GM21423 (cell line): Measurements from ENCODE around the gene NRN1L.
"Not testable (repeated sequence)": the region's sequence is repeated elsewhere in the genome, so short reads cannot be mapped to it uniquely, and the experiment has no call there.

Source experiments
- ATAC-seq: cut with Tn5 transposase; IDR thresholded peaks from one replicate; pipeline ENCODE4 v1.9.1; 2021; ENCODE audit warnings: mild to moderate bottlenecking, moderate library complexity; ENCODE audit not compliant: unreplicated experiment

The NRN1L gene

DNA sequence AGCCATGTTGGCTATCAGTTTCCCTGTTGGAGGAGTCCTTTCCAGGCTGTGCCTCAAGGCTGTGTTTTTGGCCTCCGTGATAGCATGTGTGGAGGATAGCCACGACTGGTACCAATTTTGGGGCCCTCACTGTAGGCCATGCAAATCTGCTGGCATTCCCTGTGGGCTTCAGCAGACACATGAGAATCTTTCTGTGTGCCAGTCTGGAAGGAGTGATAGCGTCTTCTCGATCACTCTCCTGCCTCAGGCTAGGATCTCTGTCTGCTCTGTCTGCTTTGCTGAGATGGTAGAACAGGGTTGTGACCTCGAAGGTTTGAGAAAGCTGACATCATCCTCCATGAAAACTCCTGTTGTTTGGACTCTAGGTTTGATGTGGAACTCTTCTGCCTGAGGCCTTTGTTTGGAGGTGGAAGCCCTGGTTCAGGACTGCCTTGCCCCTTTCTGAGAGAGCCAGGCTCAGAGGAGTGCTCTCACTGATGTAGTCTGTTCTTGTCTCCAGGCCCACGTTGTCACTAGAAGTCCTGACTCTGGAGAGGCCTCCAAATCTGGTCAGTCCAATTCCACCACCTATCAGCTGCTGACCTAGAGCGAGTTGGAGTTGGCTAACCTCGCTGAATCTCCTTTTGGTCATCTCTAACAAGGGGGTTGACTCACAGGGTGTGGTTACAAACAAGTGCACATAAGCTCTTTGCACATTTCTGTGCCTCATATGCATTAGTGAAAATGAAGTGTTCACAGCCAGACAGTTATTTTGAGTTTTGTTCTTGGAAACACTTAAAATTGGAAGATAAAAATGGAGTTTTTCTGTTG lies 23.9 kb upstream of the NRN1L start:
- no peak for ATAC-seq

DNA sequence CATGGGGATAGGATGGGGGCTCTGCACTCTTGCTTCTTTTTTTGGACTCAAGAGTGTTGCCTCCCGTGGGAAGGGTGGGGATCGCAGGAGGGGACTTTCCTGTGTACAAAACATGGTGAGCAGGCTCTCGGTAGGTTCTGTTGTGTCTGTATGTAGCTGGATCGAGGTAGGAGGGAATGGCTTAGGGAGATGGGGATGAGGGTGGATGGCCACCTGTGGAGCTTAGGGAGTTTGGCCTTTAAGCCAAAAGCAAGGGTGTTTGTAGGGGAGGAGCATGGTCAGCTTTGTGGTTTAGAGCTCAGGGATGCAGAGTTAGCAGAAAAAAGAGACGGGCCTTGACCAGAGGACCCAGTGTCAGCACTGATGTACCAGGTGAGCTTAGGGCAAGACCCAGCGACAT lies 22.8 kb upstream of the NRN1L start:
- no peak for ATAC-seq

DNA sequence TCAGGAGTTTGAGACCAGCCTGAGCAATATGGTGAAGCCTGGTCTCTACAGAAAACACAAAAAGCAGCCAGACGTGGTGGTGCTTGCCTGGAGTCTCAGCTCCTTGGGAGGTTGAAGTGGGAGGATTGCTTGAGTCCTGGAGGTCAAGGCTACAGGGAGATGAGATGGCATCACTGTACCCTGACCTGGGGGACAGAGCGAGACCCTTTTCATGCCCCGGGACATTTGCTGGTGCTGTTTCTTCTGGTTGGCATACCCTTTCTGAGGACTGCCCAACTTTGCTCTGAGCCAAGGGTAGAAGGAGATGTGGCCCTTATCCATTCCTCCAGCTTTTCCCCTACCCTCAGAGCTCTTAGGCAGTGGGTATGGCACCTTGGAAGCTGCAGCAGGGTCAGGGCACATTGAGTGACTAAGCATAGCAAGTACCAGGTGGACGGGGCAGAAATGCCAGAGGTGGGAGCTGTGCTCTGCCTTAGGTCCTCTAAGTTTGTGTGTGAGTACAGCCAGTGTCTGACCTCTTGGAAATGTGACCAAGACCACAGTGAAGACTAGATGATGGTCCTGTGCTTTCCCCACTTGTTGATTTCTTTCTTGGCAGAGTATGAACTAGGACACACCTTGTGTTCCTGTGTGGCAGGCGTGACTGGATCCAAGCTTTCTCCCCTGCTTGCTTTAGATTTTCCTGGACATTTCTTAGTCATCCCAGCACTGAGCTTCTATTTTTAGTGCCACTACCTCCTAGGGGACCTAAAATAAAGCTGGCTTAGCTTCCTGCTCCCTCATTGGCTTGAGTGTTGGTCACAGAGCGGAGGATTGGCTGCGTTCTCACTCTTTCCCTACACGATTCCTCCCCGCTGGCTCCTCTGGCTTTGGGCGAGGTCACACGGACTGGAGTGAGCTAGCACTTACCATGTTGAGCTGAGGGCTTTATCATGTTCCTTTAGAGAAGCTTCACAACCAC lies 21.8 kb upstream of the NRN1L start:
- ATAC-seq = no peak

DNA sequence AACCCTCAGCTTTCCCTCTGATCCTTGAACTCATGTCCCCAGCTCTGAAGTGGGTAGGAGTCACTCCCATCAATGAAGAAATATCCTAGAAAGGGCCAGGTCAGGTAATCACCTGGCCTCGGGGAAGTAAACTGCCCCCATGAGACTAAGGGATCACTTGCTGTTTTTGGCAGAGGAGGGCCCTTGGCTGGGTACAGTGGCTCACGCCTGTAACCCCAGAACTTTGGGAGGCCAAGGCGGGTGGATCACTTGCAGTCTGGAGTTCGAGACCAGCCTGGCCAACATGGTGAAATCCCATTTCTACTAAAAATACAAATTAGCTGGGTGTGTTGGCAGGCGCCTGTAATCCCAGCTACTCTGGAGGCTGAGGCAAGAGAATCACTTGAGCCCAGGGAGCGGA lies 20.6 kb upstream of the NRN1L start:
- not testable (repeated sequence) for ATAC-seq

DNA sequence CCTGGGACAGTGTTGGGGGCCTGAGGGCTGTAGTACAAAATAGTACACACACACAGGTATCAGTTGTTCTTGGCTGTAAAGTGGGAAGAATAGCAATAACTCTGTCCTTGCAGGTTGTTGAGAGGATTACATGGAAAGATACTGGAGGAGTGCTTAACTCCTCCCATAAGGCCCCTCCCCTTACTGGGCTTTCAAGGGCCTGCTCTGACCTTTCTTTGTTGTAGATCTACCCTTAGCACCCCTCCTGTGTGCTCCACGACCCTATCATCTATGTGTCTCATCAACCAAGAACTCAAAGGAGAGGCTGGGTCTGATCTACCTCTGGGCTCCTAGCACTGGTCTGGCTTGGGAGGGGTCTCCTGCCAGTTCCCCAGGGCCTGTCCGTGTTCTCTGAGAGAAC lies 20.1 kb upstream of the NRN1L start:
- no peak for ATAC-seq

DNA sequence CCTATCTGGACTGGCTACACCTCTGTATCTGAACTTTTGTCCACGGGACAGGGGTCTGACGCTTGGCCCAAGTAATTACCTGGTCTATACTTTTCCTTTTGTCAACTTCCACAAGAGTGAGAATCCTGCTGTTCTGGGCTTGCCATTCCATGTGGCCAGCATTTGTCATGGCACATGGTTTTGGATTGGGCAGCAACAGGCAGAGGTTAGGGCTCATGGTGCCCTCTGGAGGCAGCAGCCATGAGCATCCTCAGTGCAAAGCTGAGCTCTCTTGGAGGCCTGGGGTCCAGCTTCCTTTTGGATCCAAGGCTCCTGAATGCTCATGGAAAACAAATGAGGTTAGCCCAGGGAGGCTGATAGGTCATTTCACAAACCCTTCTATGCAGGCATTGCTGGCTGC lies 19.4 kb upstream of the NRN1L start:
- ATAC-seq = no peak

DNA sequence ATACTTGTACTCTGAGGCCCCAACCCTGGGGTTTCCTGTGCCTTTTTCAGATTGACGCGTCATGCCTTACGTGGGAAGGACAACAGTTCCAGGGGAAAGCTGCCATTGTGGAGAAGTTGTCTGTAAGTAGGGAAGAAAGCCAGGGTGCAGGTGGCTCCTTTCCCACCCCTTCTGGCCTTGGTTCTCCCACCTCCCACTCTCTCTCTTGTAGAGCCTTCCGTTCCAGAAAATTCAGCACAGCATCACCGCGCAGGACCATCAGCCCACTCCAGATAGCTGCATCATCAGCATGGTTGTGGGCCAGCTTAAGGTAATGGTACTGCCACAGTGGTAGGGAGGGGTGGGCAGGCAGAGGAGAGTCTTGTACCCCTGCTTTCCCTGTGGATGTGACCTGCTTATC lies 16.4 kb upstream of the NRN1L start:
- ATAC-seq = no peak

DNA sequence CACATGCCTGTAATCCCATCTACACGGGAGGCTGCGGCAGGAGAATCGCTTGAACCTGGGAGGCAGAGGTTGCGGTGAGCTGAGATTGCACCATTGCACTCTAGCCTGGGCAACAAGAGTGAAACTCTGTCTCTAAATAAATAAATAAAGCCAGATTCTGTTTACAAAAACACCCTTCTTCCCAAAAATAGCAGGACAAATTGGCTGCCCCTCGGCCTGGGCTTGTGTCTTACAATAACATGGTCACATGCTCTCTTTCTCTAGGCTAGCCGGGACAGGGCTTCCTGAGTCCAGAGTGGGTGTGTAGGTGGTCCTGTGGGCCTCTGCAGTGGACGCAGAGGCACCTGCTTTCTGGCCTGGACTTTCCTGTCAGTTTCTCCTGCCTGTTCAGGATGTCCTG lies 15.0 kb upstream of the NRN1L start:
- no peak for ATAC-seq

DNA sequence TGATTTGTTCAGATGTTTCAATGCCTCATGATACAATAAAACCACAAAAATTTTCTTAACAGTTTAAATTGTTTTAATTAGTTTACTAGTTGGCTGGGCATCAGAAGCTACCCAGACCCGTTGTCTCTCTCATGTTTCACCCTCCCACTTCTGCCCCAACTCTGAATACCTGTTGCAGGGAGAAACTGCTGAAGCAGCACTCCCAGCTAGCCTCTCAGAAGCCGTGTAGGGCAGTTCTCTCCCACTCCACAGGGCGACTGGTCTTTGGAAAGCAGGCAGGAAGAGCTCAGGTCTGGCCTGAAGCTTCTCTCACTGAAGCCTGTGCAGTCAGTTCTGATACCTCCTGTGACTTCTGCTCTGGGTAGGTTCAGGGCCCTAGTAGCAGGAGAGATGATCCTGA lies 13.4 kb upstream of the NRN1L start:
- no peak for ATAC-seq

DNA sequence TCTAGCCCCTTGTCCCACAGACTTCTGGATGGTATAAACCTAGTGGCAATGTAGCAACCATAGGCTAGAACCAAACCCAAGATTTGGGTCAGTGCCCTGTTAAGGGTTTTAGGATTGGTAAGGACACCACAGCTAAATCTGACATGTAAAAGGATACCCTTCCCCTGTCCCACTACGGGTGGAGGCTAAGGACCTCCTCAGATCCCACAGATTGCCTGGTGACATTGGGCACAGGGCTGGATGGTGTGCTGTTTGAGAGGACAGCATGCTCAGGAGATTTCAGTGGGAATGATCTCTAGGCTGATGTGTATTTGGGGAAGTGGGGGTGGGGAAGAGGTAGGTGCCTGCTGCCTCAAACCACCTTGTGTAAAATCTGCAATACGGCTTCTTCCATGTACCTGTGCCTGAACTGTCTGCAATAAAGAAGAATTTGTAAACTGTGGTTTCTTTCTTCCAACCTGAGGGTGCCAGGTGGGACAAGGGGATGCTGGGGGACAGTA lies 12.5 kb upstream of the NRN1L start:
- no peak for ATAC-seq

DNA sequence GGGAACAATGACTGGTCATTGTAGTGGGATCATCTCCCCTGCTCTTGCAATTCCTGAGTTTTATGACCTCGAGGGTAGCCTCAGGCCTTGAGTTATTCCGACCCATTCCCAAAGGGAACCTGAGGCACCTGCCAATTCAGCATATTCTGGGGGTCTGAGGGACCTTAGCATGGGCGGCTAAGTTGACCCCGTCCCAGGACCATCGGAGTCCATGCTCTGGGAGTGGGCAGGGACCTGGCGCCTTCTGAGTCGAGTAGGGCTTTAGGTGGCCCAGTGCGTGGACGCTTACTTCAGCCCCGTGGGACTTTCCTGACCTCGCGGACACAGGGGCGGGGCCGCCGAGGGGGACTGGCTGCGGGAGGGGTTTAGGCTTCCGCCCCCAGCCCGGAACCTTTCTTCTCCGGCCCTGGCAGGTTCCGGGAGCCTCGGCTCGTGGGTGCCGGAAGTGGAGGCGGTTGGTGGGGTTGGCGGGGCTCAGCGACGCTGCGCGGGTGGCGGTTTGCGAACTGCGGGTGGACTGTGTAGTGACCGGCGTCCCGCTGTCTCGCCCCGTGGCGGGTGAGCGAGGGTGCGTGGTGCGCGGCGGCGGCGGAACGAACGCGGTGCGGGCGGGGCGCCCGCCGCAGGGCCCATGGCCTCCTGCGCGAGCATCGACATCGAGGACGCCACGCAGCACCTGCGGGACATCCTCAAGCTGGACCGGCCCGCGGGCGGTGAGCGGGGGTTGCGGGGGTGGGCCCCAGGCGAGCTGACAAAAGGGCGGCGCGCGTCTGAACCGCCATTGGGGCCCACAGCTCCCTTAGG lies 11.9 kb upstream of the NRN1L start, which contains the start of gene EDC4:
EDC4 (plus strand) TSS at position 422 of the 804 bp plus-strand sequence; CDS start at position 632, 210 bp downstream.
- peak; percentile 70 for ATAC-seq

DNA sequence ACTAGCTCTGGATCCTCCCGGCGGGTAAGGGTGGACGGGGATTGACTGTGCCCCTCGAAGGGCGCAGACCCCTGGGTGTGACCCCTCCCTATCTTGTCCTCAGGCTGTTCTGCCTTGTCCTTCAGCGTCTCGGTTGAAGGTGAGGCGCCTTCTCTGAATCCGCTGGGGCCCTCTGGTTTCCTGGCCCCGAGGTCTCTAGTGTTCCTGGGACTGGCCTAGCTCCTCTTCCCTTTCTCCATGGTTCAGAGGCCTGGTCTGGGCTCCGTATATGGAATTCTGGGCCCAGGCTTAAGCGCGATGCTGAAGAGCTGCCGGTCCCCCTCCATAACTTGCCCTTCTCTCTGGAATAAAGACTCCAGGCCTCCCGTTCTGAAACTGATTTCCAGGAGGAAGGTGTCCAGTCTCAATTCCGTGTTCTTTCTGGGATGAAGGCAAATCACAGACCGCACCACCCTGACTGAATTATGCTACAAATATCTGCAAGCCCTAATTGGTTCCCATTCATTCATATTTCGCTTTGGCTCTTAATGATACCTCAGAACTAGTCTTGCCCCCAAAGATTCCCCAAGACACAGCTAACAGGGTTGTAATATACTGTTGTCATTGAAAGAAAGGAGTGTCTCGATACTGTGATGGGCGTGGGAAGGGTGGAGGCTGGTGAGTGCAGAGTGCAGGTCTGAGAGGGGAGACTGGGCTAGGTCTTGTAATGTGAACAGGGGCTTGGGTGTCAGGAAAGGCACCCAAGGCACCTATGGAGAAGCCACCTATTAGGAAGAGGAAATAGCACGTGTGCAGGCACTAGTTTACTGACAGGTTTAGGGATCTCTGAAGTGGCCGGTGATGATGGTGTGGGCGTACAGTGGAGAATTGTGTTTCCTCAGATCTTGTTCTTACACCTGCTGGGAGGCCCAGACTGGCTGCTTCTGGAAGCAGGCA lies 11.0 kb upstream of the NRN1L start:
- peak; percentile 12 for ATAC-seq

DNA sequence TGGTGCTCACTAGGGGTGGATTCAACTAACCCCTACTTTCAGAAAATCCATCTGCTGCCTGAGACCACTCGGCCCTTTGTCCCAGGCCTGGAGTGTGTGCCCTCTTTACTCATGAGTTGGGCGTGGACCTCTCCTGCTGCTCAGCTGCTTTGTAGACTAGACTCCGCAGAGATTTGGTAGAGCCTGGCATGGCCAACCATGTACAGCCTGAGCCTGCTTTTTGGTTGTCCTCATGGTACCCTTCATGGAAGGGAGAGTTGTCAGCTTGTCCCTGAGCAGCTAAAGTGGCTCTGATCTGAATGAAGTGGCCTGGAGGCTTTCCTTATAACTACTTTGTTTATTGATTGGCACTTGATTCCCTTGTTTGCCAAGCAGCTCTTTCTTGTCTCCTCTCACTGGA lies 10.3 kb upstream of the NRN1L start:
- ATAC-seq = no peak

DNA sequence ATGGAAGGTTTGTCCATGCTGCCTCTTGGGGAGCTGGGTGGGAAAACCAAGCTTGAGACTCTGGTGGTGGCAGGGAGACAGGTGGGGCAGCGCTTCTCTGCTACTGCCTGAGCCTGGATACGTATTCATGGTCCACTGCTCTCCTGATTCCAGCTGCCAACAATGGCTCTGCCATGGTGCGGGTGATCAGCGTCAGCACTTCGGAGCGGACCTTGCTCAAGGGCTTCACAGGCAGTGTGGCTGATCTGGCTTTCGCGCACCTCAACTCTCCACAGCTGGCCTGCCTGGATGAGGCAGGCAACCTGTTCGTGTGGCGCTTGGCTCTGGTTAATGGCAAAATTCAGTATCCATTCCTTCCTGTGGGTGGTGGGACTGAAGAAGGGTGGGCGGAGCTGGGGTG lies 7.6 kb upstream of the NRN1L start:
- no peak for ATAC-seq

DNA sequence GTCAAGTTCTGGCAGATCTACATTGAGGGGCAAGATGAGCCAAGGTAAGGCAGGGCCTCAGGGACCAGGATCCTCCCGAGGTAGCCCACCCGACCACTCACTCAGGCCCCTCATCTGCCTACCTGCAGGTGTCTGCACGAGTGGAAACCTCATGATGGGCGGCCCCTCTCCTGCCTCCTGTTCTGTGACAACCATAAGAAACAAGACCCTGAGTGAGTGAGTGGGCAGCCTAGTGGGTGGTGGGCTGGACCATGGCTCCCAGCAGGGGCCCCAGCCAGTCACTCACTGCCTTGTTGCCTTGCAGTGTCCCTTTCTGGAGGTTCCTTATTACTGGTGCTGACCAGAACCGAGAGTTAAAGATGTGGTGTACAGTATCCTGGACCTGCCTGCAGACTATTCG lies 6.5 kb upstream of the NRN1L start:
- no peak for ATAC-seq

DNA sequence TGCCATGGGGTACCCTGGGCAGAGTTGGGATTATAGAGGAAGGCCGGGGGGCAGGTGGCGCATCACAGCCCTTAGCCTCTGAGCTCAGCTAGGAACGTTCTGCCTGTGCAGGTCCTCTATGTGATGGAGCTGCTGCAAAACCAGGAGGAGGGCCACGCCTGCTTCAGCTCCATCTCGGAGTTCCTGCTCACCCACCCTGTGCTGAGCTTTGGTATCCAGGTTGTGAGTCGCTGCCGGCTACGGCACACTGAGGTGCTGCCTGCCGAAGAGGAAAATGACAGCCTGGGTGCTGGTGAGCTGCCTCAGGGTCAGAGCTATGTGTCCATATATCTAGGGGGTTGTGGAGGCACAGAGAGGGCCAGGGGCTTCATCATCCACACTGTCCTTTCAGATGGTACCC lies 5.8 kb upstream of the NRN1L start:
- no peak for ATAC-seq

DNA sequence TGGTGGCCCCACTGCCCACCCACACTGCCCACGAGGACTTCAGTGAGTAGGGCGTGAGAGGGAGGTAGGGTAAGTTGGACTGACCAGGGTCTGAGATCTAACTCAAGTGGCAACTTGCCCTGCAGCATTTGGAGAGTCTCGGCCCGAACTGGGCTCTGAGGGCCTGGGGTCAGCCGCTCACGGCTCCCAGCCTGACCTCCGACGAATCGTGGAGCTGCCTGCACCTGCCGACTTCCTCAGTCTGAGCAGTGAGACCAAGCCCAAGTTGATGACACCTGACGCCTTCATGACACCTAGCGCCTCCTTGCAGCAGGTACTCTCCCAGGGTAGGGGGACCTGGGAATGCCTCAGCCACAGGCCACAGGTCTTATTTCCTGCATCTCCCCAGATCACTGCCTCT lies 5.2 kb upstream of the NRN1L start:
- ATAC-seq = no peak

DNA sequence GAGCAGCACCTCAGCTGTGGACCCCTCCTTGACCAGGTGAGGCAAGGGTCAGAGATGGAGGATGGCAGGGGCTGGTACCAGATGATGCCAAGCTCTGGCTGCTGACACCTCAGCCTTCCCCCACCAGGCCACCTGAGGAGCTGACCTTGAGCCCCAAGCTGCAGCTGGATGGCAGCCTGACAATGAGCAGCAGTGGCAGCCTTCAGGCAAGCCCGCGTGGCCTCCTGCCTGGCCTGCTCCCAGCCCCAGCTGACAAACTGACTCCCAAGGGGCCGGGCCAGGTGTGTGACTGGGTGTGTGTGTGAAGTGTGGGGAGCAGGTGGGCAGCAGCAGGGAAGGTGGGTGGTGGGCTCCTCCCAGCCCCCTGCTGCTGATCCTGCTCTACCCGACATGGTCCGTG lies 4.7 kb upstream of the NRN1L start:
- ATAC-seq = no peak

DNA sequence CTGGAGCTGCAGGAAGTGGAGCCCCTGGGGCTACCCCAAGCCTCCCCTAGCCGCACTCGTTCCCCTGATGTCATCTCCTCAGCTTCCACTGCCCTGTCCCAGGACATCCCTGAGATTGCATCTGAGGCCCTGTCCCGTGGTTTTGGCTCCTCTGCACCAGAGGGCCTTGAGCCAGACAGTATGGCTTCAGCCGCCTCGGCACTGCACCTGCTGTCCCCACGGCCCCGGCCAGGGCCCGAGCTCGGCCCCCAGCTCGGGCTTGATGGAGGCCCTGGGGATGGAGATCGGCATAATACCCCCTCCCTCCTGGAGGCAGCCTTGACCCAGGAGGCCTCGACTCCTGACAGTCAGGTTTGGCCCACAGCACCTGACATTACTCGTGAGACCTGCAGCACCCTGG lies 4.1 kb upstream of the NRN1L start:
- no peak for ATAC-seq

DNA sequence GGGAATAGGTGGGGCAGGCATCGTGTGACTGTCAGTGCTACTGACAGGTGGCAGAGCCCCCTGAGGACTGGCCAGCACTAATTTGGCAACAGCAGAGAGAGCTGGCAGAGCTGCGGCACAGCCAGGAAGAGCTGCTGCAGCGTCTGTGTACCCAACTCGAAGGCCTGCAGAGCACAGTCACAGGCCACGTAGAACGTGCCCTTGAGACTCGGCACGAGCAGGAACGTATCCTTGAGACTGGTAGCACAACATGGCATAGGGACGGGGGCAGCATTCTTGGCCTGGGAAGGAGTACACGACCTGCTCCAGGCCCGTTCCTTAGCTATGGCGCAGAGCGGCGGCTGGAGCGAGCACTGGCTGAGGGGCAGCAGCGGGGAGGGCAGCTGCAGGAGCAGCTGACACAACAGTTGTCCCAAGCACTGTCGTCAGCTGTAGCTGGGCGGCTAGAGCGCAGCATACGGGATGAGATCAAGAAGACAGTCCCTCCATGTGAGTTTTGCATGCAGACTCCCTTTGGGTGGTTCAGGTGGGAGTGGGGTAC lies 3.0 kb upstream of the NRN1L start:
- no peak for ATAC-seq
